B cell (primary cell): ENCODE measurements around the gene PDX1. TPM values are rescaled to one million over a fixed set of nuclear protein-coding genes. Genes with fewer than 3 reads are reported as not detected.

ENCODE experiments used
- ATAC-seq: fragments of 200-7000 bp; cut with Tn5 transposase; one replicate; pipeline ENCODE4 v1.10.0; 2021; ENCODE audit warnings: low read depth, mild to moderate bottlenecking, moderate number of reproducible peaks, moderate library complexity
- CTCF ChIA-PET: fragments of 350-600 bp; sonication (Branson Sonifier 250); formaldehyde crosslinking; loops from one replicate; lab custom pipeline; 2021; ENCODE audit warnings: antibody characterized with exemption, inconsistent platforms; lab: Charles Lee
- POLR2A ChIA-PET: fragments of 350-600 bp; sonication (Branson Sonifier 250); formaldehyde crosslinking; loops from one replicate; lab custom pipeline; 2021; ENCODE audit warnings: antibody characterized with exemption; lab: Charles Lee
- DNase-seq: peaks from one replicate; pipeline ENCODE4 v3.0.0; 2013
- H2AFZ ChIP-seq: 2 replicates; pipeline ENCODE4 v1.6.1; 2012; ENCODE audit warnings: mild to moderate bottlenecking, low read depth, low read length; ENCODE audit not compliant: insufficient read depth, poor library complexity, severe bottlenecking
- H3K27ac ChIP-seq, 2 donors: 1 replicate in 1 of 2; 2 replicates in 1 of 2; pipeline ENCODE4 v1.5.1; 2012 to 2013; ENCODE audit warnings: low read length in 2 of 2, mild to moderate bottlenecking in 2 of 2, moderate library complexity in 1 of 2
- H3K27me3 ChIP-seq, 4 experiments: fragments of 200-600 bp in 1 of 4; sonication (generic) in 1 of 4; replicated peaks in 1 of 4; 1 replicate in 2 of 4; 2 replicates in 2 of 4; pipeline versions ENCODE4 v1.6.1 to v1.7.0; 2013 to 2016; ENCODE audit warnings: low read length in 3 of 4, mild to moderate bottlenecking in 2 of 4, mixed read lengths in 1 of 4, moderate library complexity in 1 of 4; ENCODE audit not compliant: insufficient read depth in 4 of 4, control insufficient read depth in 3 of 4; ENCODE audit errors: control extremely low read depth in 1 of 4
- H3K36me3 ChIP-seq, 2 experiments: replicated peaks in 1 of 2; 1 replicate in 1 of 2; 2 replicates in 1 of 2; pipeline versions ENCODE4 v1.6.1 to v1.7.1; 2013; ENCODE audit warnings: low read length in 1 of 2; ENCODE audit not compliant: insufficient read depth in 2 of 2, control insufficient read depth in 1 of 2; ENCODE audit errors: control extremely low read depth in 1 of 2, extremely low read depth in 1 of 2
- H3K4me1 ChIP-seq, 2 donors: fragments of 200-600 bp in 1 of 2; sonication (generic) in 1 of 2; 1 replicate in 1 of 2; 2 replicates in 1 of 2; pipeline versions ENCODE4 v1.5.1 to v1.6.1; 2013 to 2017; ENCODE audit warnings: low read length in 2 of 2; ENCODE audit not compliant: control insufficient read depth in 2 of 2, insufficient read depth in 2 of 2
- H3K4me2 ChIP-seq: replicated peaks from 2 replicates; pipeline ENCODE3; 2012; ENCODE audit warnings: mild to moderate bottlenecking, low read depth, low read length; ENCODE audit not compliant: poor library complexity, severe bottlenecking
- H3K4me3 ChIP-seq, 5 experiments: fragments of 200-600 bp in 1 of 5; sonication (generic) in 1 of 5; 1 replicate in 3 of 5; 2 replicates in 2 of 5; pipeline versions ENCODE4 v1.5.1 to v1.7.0; 2011 to 2016; ENCODE audit warnings: low read length in 4 of 5, mild to moderate bottlenecking in 4 of 5, low read depth in 2 of 5, control low read depth in 1 of 5, moderate library complexity in 1 of 5; ENCODE audit not compliant: insufficient read depth in 1 of 5; ENCODE audit errors: control extremely low read depth in 1 of 5, extremely low read depth in 1 of 5
- H3K79me2 ChIP-seq: fragments of 200-600 bp; sonication (generic); one replicate; pipeline ENCODE4 v1.6.0; 2016; ENCODE audit warnings: low read length; ENCODE audit not compliant: control insufficient read depth, insufficient read depth
- H3K9ac ChIP-seq: fragments of 200-600 bp; sonication (generic); 2 replicates; pipeline ENCODE4 v1.6.1; 2017; ENCODE audit warnings: mild to moderate bottlenecking, low read length, moderate library complexity
- H3K9me3 ChIP-seq, 3 donors: one replicate each; pipeline versions ENCODE4 v1.6.1 to v1.7.1; 2013; ENCODE audit warnings: low read length in 2 of 3; ENCODE audit not compliant: control insufficient read depth in 2 of 3, insufficient read depth in 1 of 3; ENCODE audit errors: control extremely low read depth in 1 of 3
- H4K20me1 ChIP-seq: 2 replicates; pipeline ENCODE4 v1.6.0; 2012; ENCODE audit warnings: mild to moderate bottlenecking, low read length; ENCODE audit not compliant: insufficient read depth, control insufficient read depth, poor library complexity, severe bottlenecking
- H3K27ac Mint-ChIP-seq: one replicate; pipeline ENCODE4 v1.8.0; 2021; ENCODE audit warnings: mixed read lengths
- H3K27me3 Mint-ChIP-seq: one replicate; pipeline ENCODE4 v1.8.0; 2021; ENCODE audit warnings: mixed read lengths
- H3K4me1 Mint-ChIP-seq: one replicate; pipeline ENCODE4 v1.8.0; 2021; ENCODE audit warnings: mixed read lengths
- H3K4me3 Mint-ChIP-seq: one replicate; pipeline ENCODE4 v1.8.0; 2021; ENCODE audit warnings: mixed read lengths
- H3K9me3 Mint-ChIP-seq: one replicate; pipeline ENCODE4 v1.8.0; 2022; ENCODE audit warnings: mixed read lengths; ENCODE audit not compliant: insufficient read depth
- EZH2 ChIP-seq: IDR thresholded peaks from 2 replicates; pipeline ENCODE4 v1.6.1; 2012; ENCODE audit warnings: borderline replicate concordance, low read depth, mild to moderate bottlenecking, moderate library complexity, low read length; ENCODE audit not compliant: insufficient read depth, poor library complexity, severe bottlenecking
- WGBS: methylation state at CpG from one replicate; pipeline ENCODE4 v1.1.5; 2013; ENCODE audit warnings: missing lambda C conversion rate; ENCODE audit not compliant: insufficient coverage; 5-methylcytosine and 5-hydroxymethylcytosine counted together
- intact Hi-C: fragments of 100-400 bp; cut with micrococcal nuclease; formaldehyde crosslinking; loops from one replicate; pipeline ENCODE4 v1.10.0; 2022
- polyA plus RNA-seq: library from polyadenylated mRNA; depleted of rRNA; stranded (reverse); fragments of >200 nt; gene quantifications from 2 replicates; pipeline ENCODE4 v1.2.3, GENCODE V29; 2012
- total RNA-seq, 2 donors: library from RNA; stranded (reverse); fragments of 120-200 nt in 1 of 2; gene quantifications; 1 replicate in 1 of 2; 2 replicates in 1 of 2; pipeline versions ENCODE4 v1.2.3 to v1.2.4, GENCODE V29; 2013 to 2022
- TF ChIP-seq, protein P1 (sequence below): fragments of 200-600 bp; IDR thresholded peaks from one replicate; pipeline ENCODE4 v1.8.0; 2022; ENCODE audit warnings: antibody characterized with exemption, mild to moderate bottlenecking

The PDX1 gene
- total and polyA plus RNA-seq, 2 donors (not counting 1 experiment from before 2014, with no cell fraction given), result not detected

- Histone ChIP-seq H4K20me1 (no peaks in the 10 kb centered on the region), H3K4me3 (peak overlapping the region in 3 of 5 experiments; percentile 37 to 53 (median 49)), H3K79me2 (no peaks in the 10 kb centered on the region), H3K27me3 (peaks cover 0 to 52% (median 40%) of the 10 kb centered on the region in 4 experiments), H3K9ac (peak overlapping the region; percentile 62), H3K27ac (no peak overlapping the region), H3K9me3 (peaks cover 0 to 12% (median 1%) of the 10 kb centered on the region in 3 donors), H3K4me2 (peak overlapping the region; percentile 80), H3K4me1 (peaks cover 21 to 25% of the 10 kb centered on the region in 2 donors), H2AFZ (peak overlapping the region; percentile 59), H3K36me3 (no peaks in the 10 kb centered on the region)
- Mint-ChIP-seq H3K27ac (no peak overlapping the region), H3K4me1 (peaks cover 15% of the 10 kb centered on the region), H3K9me3 (no peaks in the 10 kb centered on the region), H3K4me3 (peak overlapping the region; percentile 75), H3K27me3 (peaks cover 72% of the 10 kb centered on the region)
- DNase-seq, result no peak
- ATAC-seq, result no peak
- intact Hi-C loops, result loop anchor here (10.0 kb wide), 1 partner anchor 578 kb away; no protein-coding TSS in a partner anchor
- TF ChIP-seq EZH2, result no peak
- TF ChIP-seq, protein P1, sequence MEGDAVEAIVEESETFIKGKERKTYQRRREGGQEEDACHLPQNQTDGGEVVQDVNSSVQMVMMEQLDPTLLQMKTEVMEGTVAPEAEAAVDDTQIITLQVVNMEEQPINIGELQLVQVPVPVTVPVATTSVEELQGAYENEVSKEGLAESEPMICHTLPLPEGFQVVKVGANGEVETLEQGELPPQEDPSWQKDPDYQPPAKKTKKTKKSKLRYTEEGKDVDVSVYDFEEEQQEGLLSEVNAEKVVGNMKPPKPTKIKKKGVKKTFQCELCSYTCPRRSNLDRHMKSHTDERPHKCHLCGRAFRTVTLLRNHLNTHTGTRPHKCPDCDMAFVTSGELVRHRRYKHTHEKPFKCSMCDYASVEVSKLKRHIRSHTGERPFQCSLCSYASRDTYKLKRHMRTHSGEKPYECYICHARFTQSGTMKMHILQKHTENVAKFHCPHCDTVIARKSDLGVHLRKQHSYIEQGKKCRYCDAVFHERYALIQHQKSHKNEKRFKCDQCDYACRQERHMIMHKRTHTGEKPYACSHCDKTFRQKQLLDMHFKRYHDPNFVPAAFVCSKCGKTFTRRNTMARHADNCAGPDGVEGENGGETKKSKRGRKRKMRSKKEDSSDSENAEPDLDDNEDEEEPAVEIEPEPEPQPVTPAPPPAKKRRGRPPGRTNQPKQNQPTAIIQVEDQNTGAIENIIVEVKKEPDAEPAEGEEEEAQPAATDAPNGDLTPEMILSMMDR, result no peak
- POLR2A ChIA-PET, result no interaction called here
- CTCF ChIA-PET, result interaction anchor here (0.6 to 3.8 kb wide), 17 partner anchors 9 to 1006 kb away, joined by 3 to 43 read pairs (median 5); partner anchors contain the start of genes CDX2 and PDX1
- 10% methylated on average over 23 of the region's 30 CpGs for WGBS
Measured at GRCh38 chr13:27952876-27953675, 33.3 kb downstream of the PDX1 start.
